Measurements from ENCODE around the gene GABRR2.
"Not testable (repeated sequence)": the region's sequence is repeated elsewhere in the genome, so short reads cannot be mapped to it uniquely, and the experiment has no call there.

Gene GABRR2

DNA sequence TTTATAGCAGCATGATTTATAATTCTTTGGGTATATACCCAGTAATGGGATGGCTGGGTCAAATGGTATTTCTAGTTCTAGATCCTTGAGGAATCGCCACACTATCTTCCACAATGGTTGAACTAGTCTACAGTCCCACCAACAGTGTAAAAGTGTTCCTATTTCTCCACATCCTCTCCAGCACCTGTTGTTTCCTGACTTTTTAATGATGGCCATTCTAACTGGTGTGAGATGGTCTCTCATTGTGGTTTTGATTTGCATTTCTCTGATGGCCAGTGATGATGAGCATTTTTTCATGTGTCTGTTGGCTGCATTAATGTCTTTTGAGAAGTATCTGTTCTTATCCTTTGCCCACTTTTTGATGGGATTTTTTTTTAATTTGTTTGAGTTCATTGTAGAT, 20.0 kb downstream of the GABRR2 start:
- DNase-seq (ENCODE audit: low read depth in 2 of 2, low spot score in 1 of 2): not testable (repeated sequence)

DNA sequence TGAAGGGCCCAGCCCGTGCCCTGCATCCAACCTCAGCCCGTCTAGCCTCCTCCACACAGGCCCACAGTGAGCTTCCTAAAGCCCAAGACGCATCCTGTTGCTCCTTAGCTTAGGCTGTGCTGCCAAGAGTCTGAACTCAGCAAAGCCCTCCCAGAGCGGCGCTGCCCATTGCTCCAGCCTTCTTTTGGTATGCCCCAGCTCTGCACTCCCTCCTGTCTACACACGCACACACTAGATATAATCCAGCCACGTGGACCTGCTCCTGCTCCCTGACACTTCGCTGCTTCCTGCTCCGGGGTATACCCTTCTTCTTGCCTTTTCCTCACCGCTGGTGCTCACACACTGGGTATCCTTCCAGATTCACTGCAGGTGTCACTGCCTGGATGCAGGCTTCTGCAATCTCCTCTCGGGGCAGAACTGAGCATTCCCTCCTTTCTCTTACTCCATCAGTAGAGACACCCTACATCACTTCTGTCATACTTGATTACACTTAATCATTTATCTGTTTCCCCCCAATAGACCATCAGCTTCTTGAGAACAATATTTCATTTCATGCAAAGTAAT, 23.8 kb downstream of the GABRR2 start:
- no peak for DNase-seq (ENCODE audit: low read depth in 2 of 2, low spot score in 1 of 2)

DNA sequence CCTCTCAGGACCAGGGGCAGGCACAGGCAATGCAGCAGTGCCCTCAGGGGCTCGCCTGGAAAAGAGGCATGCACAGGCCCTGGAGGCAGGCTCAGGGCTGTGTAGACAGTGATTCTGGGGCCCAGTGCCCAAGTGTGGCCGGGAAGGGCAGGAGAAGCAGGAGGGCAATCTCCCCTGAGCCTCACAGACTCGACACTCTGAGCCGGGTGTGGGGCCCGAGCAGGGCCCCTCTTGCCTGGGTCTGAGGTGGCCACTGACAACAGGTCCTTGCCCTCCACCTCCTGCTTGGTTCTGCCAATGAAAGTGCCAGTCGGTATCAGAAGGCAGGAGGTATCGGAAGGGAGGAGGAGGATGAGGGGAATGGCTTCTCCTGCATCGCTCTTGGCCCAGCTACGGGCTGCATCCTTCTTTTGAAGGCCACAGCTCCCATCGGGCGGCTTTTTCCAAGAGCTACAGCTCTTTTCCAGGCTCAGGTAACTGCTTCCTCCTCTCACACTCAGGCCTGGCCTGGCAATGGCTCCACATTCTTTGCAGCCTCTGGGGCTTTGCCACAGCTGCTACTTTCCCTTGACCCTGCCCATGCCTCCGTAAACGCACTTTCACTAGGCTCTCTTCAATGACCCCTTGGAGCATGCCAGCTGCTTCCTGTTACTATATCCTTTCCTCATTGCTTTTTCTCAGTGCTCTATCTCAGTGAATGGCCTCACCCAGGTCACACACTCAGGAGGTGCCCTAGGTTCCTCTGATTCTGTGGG, 24.5 kb downstream of the GABRR2 start:
- no peak for DNase-seq (ENCODE audit: low read depth in 2 of 2, low spot score in 1 of 2)

DNA sequence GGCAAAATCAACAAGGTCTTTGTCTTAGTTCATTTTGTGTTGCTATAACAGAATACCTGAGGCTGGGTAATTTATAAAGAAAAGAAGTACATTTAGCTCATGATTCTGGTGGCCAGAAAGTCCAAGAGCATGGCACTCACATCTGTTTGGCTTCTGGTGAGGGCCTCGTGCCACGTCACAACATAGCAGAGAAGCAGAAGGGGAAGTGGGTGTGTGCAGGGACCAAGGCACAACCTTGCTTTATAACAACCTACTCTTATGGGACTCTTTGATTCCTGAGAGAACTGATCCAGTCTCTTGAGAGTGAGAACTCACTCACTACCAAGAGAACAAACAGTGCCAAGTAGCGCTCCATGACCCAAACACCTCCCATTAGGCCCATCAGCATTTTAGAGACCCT, 25.4 kb downstream of the GABRR2 start:
- DNase-seq (ENCODE audit: low read depth in 2 of 2, low spot score in 1 of 2): no peak

DNA sequence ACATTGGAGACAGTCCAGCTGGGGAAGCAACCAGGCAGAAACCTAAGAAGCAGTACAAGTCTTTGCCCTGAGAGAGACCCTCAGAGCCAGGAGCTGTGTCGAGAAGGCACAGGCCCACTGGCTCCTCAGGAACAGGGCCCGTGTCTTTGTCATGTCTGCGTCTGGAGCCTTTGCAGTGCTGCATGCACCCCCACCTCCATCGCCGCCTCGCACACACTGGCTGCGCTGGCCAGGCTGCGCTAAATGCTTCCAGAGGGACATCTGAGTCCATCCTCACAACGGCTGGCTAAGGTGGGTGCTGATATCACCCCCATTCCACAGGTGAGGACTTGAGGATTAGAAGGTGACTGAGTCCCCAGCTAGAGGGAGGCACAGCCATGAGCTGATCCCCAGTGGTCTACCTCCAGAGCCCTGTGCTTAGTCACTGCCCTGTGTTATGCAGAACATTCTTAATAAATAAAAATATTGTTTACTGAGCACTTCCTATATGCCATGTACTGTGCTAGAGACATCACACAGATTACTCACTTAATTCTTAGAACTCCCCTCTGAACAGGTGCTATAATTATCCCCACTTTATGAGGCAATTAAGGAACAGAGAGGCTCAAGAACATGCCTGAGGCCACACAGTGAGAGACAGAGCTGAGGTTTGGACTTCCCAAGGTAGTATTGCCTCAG, 27.6 kb downstream of the GABRR2 start:
- no peak for DNase-seq (ENCODE audit: low read depth in 2 of 2, low spot score in 1 of 2)

DNA sequence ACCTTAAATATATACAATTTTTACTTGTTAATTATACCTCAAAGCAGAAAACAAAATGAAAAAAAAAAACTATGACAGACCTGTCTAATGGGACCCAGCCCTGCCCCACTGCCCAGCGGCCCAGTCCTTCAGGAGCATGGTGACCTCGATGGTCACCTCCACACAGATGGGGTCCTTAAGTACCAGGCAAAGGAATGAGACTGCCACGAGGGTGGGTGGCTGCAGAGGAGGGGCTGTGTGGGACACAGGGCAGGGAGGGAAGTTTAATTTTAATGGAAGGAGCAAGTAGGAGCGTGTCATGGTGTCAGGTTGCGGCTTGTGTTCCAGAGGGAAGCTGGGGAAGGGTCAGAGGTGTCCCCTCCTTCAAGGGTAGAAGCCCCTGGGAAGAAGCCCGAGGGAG, 28.6 kb downstream of the GABRR2 start:
- DNase-seq (ENCODE audit: low read depth in 2 of 2, low spot score in 1 of 2): no peak

DNA sequence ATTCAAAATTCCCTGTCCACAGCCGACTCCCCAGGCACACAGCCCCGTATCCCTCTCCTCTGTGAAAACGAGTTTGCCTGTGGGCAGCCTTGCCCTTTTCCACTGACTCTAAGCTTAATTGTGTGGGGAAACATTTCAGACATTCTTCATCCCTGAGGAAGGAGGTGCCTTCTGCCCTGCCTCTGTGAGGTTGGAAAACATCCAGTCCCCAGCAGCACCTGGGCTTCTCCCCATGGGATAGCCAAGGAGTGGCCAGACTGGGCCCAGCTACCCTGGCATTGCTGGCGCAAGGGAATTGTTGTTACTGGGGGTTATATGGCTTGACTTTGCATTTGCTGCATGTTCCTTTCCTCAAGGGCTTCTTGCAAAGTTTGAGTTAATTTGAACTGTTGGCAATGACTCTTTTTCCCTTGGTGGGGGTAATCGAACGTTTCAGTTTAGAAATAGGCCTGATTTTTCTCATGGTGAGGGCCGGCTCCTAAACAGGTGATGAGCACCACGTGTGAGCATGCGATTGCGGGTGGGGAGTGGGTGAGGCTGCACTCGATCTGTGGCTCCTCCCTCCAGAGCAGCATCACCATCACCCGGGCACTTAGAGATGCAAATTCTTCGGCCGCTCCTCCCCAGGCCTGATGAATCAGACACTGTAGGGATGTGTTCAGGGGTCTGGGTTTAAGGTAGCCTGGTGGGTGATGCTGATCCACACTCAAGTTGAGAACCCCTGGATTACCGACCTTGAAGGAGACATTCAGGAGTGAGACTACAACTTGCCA, 29.9 kb downstream of the GABRR2 start:
- DNase-seq (ENCODE audit: low read depth in 2 of 2, low spot score in 1 of 2): no peak

DNA sequence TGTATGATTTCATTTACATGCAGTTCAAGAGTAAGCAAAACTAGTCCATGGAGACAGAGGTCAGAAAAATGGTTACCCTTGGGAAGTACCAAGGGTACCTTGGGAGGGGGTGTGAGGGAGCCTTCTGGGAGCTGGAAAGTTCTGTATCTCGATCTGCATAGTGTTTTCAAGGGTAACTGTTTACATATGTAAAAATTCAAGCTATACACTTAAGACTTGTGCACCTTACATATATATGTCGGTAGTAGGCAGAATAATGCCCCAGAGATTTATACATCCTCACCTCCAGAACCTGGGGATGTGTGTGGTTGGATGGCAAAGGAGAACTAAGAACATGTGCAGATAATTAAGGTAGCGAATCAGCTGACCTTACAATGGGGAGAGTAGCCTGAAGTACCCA, 31.0 kb downstream of the GABRR2 start:
- DNase-seq (ENCODE audit: low read depth in 2 of 2, low spot score in 1 of 2): no peak

DNA sequence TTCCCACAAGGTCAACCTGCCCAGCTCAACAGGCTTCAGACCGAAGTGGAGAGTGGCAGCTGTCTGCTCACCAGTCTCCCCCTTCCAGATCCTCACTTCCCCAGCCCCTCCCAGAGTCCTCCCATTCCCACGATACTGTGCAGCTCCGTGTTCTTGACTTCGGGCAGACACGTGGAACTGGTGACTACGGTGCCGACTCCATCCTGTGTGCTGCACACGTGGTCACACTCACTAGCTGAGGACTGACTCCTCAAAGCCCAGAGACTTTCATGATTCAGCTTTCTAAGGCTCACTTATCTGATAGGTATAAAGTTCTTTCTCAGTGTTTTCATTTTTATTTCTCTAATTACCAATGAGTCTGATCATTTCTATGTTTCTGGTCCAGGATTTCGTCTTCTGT, 32.4 kb downstream of the GABRR2 start:
- DNase-seq (ENCODE audit: low read depth in 2 of 2, low spot score in 1 of 2): no peak

DNA sequence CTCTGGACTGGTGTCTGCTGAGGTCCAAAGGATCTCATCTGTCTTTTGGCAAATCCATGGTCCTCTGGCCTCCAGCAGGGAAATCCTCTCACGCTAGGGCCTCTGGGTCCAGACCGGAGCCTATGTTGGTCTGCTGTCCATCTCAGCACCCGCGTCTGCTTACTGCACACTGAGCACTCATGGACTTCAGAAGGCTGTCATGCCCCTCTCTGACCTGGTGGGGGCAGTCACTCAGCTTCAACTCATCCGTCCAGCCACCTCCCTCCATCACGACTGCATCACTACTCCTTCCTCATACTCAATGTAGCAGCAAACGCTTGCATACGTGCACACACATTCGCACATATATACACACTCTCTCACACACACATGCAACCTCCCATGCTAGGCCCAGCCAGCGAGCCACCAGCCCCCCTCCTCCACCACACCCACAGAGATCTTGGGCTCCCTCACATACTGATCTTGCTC, 33.3 kb downstream of the GABRR2 start:
- DNase-seq (ENCODE audit: low read depth in 2 of 2, low spot score in 1 of 2): no peak

DNA sequence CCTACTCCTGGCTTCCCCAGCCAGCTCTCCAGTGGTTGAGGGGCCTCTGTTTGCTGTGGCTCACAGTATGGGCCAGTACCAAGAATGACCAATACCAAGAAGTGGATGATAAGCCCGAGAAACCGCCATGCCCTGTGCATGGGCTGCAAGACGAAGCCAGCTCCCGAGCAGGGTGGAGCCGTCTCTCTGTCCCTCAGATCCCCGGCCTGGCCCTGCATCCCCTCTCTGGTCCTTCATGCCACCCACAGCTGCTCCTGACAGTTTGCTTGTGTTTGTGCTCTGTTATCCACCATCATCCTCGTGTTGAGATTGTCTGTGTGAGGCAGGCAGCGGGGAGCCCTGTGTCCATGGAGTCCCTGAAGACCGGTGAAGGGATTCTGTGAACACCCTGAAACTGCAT, 36.1 kb downstream of the GABRR2 start:
- DNase-seq (ENCODE audit: low read depth in 2 of 2, low spot score in 1 of 2): no peak

DNA sequence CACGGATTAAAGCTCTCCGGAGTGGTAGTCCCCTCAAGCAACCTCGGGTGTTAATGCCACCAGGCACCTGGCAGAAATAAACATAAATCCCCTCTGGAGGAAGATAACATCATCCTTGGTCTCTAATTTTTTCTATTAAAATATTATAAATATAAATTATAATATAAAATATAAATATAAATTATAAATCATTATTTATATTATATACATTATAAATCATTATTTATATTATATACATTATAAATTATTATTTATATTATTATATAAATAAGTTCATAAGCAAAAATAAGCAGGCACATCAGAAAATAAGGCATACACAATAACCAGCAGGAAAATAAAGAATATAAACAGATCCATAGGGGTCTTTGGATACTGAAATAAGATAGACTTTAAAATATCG, 39.2 kb downstream of the GABRR2 start:
- DNase-seq (ENCODE audit: low read depth in 2 of 2, low spot score in 1 of 2): no peak

DNA sequence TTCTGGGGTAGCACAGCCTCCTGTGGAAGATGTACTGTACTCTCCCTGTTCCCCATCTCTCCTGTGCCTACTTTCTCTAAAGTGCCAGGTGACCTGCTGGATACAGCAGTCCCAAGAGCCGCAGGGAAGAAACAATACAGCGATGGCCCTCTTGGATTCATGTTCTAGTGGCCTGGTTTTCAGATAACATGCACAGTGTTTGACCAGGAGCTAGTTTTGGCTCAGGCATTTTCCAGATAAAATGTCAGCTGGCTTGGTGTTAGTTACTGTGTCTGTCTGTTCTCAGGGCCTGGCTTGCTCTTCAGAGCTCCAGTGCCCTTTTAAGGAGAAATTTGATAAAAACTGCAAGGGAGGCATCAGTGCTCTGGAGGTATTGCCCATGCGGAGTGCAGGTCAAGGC, 41.3 kb downstream of the GABRR2 start:
- no peak for DNase-seq (ENCODE audit: low read depth in 2 of 2, low spot score in 1 of 2)

DNA sequence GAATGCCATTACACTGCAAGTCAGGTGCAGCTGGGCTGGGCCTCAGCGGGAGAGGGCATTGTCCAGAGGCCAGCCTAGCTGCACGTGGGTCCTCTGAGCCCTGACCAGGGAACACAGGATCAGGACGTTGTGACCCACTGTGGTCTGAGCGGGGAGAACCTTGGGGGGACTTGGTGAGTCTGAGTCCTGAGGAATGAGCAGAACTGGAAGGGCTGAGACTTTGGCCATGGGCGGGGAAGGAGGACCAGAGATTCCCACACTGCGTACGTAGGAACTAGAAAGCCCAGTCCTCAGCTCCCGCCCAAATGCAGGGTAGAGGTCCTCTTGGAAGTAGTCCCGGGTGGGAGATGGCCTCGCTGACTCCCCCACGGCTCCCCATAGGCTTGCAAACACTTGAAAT, 42.5 kb downstream of the GABRR2 start:
- DNase-seq (ENCODE audit: low read depth in 2 of 2, low spot score in 1 of 2): no peak

DNA sequence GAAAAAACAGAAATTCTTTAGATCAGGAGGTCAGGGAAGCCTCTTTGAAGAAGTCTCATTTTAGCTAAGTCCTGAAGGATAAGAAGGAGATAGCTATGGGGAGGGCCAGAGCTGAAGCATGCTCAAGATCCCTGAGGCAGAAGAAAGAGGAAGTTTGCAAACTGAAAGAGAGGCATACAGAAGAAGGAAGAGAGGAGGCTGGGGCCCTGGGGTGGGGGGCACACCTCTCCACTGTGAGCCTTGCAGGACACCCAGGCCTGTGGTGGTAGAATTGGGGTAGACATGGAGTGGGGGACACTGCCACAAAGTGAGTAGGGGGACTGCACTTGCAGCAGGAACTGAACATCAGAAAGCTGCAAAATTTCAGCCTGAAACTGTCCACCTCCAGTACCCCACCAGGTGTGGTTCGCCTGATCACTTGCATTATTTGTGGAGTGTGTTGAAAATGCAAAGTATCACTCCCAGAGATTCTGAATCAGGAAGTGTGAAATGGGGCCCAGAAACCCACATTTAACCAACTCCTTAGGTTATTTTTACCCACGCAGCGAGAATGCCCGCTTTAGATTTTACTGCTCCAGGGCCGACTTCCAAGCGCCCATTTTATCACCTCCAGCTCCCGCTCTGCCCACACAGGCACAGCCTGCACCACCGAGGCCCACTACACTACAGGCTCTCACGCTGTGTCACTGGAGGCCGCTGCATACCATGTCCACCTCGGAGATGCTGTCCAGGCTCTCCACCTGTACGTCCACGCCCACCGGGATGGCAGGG, 44.0 kb downstream of the GABRR2 start:
- no peak for DNase-seq (ENCODE audit: low read depth in 2 of 2, low spot score in 1 of 2)

DNA sequence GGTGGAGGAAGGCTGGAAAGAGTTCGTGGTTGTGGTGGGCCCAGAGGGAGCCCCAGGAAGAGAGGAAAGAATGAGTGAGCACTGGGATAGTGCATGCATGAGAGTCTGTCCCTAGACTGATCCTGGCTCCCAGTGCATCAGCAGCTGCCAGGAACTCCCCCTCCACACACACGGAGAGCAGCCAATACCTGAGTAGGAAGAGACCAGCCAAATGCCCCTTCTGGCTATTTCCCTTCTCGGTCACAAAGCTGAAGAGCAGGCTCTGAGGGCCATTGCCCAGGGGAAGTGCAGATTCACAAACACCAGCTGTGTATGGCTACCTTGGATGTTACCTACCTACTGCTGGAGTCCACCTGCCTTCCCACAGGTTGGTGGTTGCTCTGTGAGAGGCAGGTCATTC, 45.1 kb downstream of the GABRR2 start:
- no peak for DNase-seq (ENCODE audit: low read depth in 2 of 2, low spot score in 1 of 2)

DNA sequence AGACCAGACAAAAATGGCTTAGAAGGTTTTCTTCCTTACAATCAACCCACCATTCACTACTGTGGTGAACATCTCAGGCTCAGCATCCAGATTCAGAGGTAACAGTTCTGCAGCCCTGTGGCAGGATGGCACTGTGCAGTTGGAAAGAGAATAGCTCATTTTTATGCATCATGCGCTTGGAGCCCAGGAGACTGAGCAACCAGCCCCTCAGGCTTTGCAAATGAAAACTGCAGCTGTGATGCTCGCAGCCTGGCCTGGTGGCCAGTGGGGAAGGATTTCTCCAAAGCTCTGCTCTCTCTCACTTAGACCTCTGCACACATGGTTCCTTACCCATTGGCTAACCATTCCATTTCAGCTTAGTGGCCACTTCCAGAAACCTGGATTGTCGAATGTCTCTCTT, 45.8 kb downstream of the GABRR2 start:
- no peak for DNase-seq (ENCODE audit: low read depth in 2 of 2, low spot score in 1 of 2)

DNA sequence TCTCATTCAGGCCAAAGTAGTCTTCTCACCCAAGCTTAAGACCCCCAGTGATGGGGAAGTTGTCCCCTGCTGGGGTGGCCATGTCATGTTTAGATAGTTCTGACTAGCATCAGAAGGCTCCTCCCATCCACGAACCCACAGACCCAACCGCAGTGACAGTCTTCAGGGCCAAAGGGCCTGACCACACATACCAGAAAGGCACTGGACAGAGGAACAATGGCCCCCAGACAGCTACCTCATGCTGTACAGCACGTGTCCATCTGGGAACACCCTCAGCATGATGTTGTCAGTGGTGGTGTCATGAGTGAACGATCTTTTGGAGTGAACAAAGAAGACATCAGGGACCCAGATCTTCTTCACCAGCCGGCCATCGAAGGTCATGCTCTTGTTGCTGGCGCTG, 46.3 kb downstream of the GABRR2 start:
- DNase-seq (ENCODE audit: low read depth in 2 of 2, low spot score in 1 of 2): no peak

DNA sequence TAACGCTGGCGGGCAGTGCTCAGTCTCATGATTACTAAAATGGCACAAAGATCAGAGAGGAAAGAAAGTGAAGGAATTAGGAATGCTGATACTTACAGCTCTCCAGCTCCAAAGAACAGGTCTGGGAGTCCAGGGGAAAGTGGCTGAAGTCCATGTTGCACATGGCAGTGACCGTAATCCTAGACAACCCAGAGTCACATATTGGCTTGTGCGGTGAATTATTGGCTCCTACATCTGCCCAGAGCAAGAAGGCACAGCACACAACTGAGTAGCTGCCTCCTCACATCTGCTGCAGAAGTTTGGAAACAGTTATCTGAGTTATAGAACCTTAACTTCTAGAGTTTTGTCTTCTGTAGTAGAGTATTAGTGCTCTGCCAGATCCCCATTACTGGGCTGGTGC, 47.2 kb downstream of the GABRR2 start:
- DNase-seq (ENCODE audit: low read depth in 2 of 2, low spot score in 1 of 2): no peak

DNA sequence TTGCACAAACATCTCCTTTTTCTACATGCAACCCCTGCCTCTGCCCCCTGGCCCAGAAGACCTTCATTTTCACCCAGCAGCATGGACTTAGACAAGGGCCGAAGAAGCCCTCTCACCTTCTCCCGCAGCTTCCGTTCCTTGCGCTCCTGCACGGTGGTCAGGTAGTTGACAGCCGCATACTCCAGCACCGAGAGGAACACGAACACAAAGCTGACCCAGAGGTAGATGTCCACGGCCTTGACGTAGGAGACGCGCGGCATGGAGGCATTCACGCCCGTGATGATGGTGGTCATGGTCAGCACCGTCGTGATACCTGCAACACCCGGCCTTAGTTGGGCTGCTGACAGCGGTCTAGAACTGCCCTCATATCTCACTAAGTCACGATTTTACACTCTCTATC, 50.8 kb downstream of the GABRR2 start:
- no peak for DNase-seq (ENCODE audit: low read depth in 2 of 2, low spot score in 1 of 2)

DNA sequence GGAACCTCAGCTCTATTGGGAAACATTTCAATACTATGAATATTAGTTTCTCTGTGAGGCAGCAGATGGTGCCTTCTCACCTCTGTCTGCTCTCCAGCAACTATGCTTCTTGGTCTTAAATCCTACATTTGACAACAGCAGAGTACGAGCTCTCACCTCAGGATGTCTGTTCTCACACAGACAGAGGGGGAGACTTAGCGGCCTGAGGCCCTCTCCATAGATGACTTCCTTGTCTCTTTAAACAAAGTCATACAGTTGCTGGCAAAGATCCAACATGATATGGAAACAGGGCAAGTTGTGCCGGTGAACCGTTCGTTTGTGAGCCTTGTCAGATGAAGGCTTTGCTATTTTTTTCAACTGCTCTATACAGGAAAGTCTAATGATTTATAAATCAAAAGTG, 54.3 kb downstream of the GABRR2 start:
- no peak for DNase-seq (ENCODE audit: low read depth in 2 of 2, low spot score in 1 of 2)
